Smooth muscle cell (in vitro differentiated cells): ENCODE data around the gene SCNN1B. TPM values are rescaled to one million over a fixed set of nuclear protein-coding genes. Genes with fewer than 3 reads are reported as not detected.

Source experiments
- DNase-seq: peaks from one replicate; lab custom pipeline; 2025; ENCODE audit not compliant: unreplicated experiment; lab: John Stamatoyannopoulos, UW
- H2AFZ ChIP-seq: fragments of 200-600 bp; sonication (generic); 2 replicates; pipeline ENCODE4 v1.6.0; 2016; ENCODE audit warnings: antibody characterized with exemption, low read depth, mild to moderate bottlenecking
- H3F3A ChIP-seq: fragments of 200-600 bp; sonication (generic); 2 replicates; pipeline ENCODE4 v1.6.0; 2017; ENCODE audit warnings: antibody characterized with exemption, low read depth
- H3K27ac ChIP-seq: fragments of 200-600 bp; sonication (generic); 2 replicates; pipeline ENCODE4 v1.5.1; 2016; ENCODE audit warnings: low read depth, mild to moderate bottlenecking
- H3K27me3 ChIP-seq: fragments of 200-600 bp; sonication (generic); 2 replicates; pipeline ENCODE4 v1.6.1; 2016; ENCODE audit warnings: low read depth, mild to moderate bottlenecking
- H3K36me3 ChIP-seq: fragments of 200-600 bp; sonication (generic); 2 replicates; pipeline ENCODE4 v1.5.1; 2016; ENCODE audit warnings: low read depth
- H3K4me1 ChIP-seq: fragments of 200-600 bp; sonication (generic); 2 replicates; pipeline ENCODE4 v1.5.1; 2016; ENCODE audit warnings: low read depth
- H3K4me2 ChIP-seq: fragments of 200-600 bp; sonication (generic); 2 replicates; pipeline ENCODE4 v1.6.0; 2016; ENCODE audit warnings: mild to moderate bottlenecking
- H3K4me3 ChIP-seq: fragments of 200-600 bp; sonication (generic); 2 replicates; pipeline ENCODE4 v1.5.1; 2016; ENCODE audit warnings: mild to moderate bottlenecking
- H3K79me2 ChIP-seq: fragments of 200-600 bp; sonication (generic); 2 replicates; pipeline ENCODE4 v1.6.0; 2016; ENCODE audit warnings: low read depth, mild to moderate bottlenecking
- H3K9ac ChIP-seq: fragments of 200-600 bp; sonication (generic); 2 replicates; pipeline ENCODE4 v1.6.0; 2016; ENCODE audit warnings: low read depth
- H3K9me3 ChIP-seq: fragments of 200-600 bp; sonication (generic); replicated peaks from 2 replicates; pipeline ENCODE4 v1.5.1; 2016; ENCODE audit warnings: low read depth
- H4K20me1 ChIP-seq: fragments of 200-600 bp; sonication (generic); 2 replicates; pipeline ENCODE4 v1.6.0; 2016; ENCODE audit warnings: low read depth
- WGBS: methylation state at CpG from one replicate; pipeline ENCODE4 v1.1.7; 2016; ENCODE audit warnings: low lambda C conversion rate; 5-methylcytosine and 5-hydroxymethylcytosine counted together
- polyA plus RNA-seq: library from polyadenylated mRNA; unstranded; fragments of >200 nt; fragmentation: Nextera tagmentation; extraction: Ambion mirVana; gene quantifications from 2 replicates; pipeline ENCODE4 v1.2.1, GENCODE V29; 2016
- total RNA-seq: library from RNA; depleted of rRNA; stranded (reverse); fragments of >200 nt; gene quantifications from 2 replicates; pipeline ENCODE4 v1.2.3, GENCODE V29; 2014
- TF ChIP-seq, protein P1 (sequence below): fragments of 200-600 bp; sonication (generic); IDR thresholded peaks from 2 replicates; pipeline ENCODE4 v1.5.1; 2017; ENCODE audit warnings: borderline replicate concordance, mild to moderate bottlenecking, antibody characterized with exemption; ENCODE audit not compliant: insufficient read depth, poor library complexity, severe bottlenecking

SCNN1B gene
- total and polyA plus RNA-seq, 2 experiments from 2014 or later = not detected

DNA sequence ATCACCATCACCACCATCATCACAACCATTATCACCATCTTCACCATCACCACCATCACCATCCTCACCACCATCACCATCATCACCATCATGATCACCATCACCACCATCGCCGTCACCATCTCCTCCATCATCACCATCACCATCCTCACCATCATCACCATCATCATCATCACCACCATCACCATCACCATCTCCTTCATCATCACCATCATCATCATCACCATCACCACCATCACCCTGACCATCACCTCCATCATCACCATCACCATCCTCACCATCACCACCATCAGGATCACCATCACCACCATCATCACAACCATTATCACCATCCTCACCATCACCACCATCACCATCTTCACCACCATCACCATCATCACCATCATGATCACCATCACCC, 14.1 kb downstream of the SCNN1B start:
- TF ChIP-seq, protein P1, sequence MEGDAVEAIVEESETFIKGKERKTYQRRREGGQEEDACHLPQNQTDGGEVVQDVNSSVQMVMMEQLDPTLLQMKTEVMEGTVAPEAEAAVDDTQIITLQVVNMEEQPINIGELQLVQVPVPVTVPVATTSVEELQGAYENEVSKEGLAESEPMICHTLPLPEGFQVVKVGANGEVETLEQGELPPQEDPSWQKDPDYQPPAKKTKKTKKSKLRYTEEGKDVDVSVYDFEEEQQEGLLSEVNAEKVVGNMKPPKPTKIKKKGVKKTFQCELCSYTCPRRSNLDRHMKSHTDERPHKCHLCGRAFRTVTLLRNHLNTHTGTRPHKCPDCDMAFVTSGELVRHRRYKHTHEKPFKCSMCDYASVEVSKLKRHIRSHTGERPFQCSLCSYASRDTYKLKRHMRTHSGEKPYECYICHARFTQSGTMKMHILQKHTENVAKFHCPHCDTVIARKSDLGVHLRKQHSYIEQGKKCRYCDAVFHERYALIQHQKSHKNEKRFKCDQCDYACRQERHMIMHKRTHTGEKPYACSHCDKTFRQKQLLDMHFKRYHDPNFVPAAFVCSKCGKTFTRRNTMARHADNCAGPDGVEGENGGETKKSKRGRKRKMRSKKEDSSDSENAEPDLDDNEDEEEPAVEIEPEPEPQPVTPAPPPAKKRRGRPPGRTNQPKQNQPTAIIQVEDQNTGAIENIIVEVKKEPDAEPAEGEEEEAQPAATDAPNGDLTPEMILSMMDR = no peak
- Histone ChIP-seq H3K79me2 (no peaks in the 10 kb centered on the region), H3K9ac (no peak overlapping the region), H3K4me1 (no peaks in the 10 kb centered on the region), H3K4me2 (no peak overlapping the region), H3F3A (no peaks in the 10 kb centered on the region), H3K9me3 (no peaks in the 10 kb centered on the region), H3K27me3 (no peaks in the 10 kb centered on the region), H3K36me3 (no peaks in the 10 kb centered on the region), H3K27ac (no peak overlapping the region), H4K20me1 (no peaks in the 10 kb centered on the region), H2AFZ (no peak overlapping the region), H3K4me3 (no peak overlapping the region)
- WGBS = 100% methylated on average over 2 of the region's 2 CpGs
- no peak for DNase-seq

DNA sequence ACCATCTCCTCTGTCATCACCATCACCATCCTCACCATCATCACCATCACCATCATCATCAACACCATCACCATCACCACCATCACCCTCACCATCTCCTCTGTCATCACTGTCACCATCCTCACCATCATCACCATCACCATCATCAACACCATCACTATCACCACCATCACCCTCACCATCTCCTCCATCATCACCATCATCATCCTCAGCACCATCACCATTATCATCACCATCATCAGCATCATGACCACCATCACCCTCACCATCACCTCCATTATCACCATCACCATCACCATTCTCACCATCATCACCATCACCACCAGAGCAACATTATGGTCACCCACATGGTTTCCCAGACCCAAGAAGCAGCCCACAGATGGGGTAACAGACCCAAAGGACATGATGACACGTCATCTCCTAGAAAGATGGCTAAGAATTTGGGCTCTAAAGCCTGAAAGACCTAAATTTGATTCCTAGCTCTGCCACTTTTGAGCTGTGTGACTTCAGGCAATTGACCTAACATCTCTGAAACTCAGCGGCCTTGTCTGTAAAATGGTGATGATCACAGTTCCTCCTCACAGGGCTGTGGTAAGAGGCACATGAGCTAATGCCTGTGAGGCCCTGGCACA, 14.6 kb downstream of the SCNN1B start:
- Histone ChIP-seq H3K9me3 (no peaks in the 10 kb centered on the region), H2AFZ (no peak overlapping the region), H3F3A (no peaks in the 10 kb centered on the region), H3K79me2 (no peaks in the 10 kb centered on the region), H3K36me3 (no peaks in the 10 kb centered on the region), H4K20me1 (no peaks in the 10 kb centered on the region), H3K9ac (no peak overlapping the region), H3K27me3 (no peaks in the 10 kb centered on the region), H3K4me2 (no peak overlapping the region), H3K27ac (no peak overlapping the region), H3K4me3 (no peak overlapping the region), H3K4me1 (no peaks in the 10 kb centered on the region)
- 89% methylated on average over 2 of the region's 2 CpGs for WGBS
- no peak for DNase-seq
- TF ChIP-seq, protein P1 = no peak

DNA sequence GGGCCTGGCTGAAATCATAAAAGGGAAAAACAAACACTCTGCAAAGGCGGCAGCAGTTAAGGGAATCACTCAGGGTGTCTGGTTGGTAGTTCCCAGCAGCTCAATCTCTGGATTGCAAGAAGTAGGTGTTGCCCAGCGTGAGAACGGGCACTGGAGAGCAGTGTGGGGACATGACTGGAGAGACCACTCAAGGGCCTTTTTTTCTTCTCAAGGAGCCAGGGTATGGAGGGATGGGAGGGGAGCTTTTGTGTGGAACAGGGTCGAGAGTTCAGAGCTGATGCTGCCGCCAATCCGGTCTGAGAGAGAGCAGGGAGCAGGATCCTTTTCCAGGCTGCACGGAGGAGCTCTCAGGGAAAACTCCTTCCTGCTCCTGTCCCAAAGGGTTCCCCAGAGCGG, 15.2 kb downstream of the SCNN1B start:
- H3K4me1 ChIP-seq = no peaks in the 10 kb centered on the region
- no peaks in the 10 kb centered on the region for H4K20me1 ChIP-seq
- no peaks in the 10 kb centered on the region for H3K36me3 ChIP-seq
- H3F3A ChIP-seq = no peaks in the 10 kb centered on the region
- no peaks in the 10 kb centered on the region for H3K79me2 ChIP-seq
- H2AFZ ChIP-seq = no peak overlapping the region
- H3K9me3 ChIP-seq = no peaks in the 10 kb centered on the region
- no peak overlapping the region for H3K4me3 ChIP-seq
- WGBS = 86% methylated on average over 8 of the region's 8 CpGs
- H3K9ac ChIP-seq = no peak overlapping the region
- TF ChIP-seq, protein P1 = no peak
- H3K27ac ChIP-seq = no peak overlapping the region
- no peaks in the 10 kb centered on the region for H3K27me3 ChIP-seq
- no peak overlapping the region for H3K4me2 ChIP-seq
- no peak for DNase-seq

DNA sequence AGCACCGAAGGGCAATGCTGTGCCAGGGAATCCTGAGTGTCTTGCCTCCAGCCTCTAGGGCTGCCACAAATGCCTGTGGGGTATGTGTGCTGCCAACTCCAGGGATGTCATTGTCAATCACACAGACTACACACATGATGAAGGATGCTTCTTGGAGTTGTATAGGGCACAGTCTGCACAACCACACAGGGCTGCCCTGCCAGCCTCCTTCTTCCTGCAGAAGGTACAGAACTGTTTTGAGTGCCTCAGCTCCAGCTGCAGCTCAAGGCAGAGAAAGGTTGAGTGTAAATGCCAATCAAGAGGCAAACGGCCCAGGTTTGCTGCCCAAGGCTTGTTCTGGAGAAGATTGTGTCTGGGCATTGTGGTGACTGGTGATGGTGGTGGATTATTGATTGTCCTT, 15.6 kb downstream of the SCNN1B start:
- Histone ChIP-seq H3K79me2 (no peaks in the 10 kb centered on the region), H3K4me2 (no peak overlapping the region), H3K4me1 (no peaks in the 10 kb centered on the region), H2AFZ (no peak overlapping the region), H3K9ac (no peak overlapping the region), H3F3A (no peaks in the 10 kb centered on the region), H3K9me3 (no peaks in the 10 kb centered on the region), H3K4me3 (no peak overlapping the region), H3K27ac (no peak overlapping the region), H4K20me1 (no peaks in the 10 kb centered on the region), H3K27me3 (no peaks in the 10 kb centered on the region), H3K36me3 (no peaks in the 10 kb centered on the region)
- DNase-seq = no peak
- 72% methylated on average over 2 of the region's 2 CpGs for WGBS
- TF ChIP-seq, protein P1 = no peak
